ENCODE data around the gene ZNF790. TPM values are rescaled to one million over a fixed set of nuclear protein-coding genes. Genes with fewer than 3 reads are reported as not detected.

ZNF790 gene
- total and polyA plus RNA-seq, 2 of the 8 experiments (the other 6 are each of a cell fraction or from before 2014, with no cell fraction given): 1.7 to 7.2 TPM

DNA sequence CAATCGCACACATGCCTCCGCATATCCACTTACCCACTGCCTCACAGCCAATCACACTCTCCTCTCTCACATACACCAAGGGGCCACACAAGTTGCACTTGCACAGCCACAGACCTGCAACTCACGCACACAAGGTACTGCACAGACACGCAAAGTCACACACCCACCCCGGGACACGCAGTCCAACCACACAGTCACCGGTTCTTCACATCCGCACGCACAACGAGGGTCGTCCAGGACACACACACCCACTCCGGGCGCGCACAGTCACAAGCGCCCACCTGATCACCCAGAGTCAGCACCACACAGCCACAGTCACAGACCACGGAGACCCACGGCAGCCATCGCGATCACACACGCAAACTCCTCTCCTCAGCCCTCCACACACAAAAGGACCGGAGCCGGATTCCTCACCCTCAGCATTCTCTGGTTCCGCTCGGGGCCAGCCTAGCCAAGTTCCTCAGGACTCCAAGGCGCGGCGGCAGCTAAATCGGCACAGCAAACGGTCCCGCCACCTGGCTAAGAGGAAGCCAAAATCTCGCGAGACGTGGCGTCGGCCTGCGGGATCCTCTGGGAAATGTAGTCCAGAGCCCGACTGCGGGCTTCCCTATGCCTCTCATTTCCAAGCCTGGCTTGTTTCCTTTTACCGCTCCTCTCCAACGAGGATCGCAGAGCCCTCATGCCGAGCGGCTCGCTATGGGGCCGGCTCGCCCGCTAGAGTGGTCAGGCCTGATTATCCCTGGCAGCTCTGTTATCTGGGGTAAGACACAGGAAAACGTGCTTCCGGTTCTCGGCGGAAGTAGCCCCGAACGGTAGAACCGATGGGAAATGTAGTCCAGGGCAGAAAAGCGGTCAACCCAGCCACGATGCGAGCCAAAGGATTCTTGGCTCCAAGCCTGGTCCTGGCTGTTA, 65.6 kb downstream of the ZNF790 start, which contains the start of gene ZNF850:
Gene ZNF850 (minus strand): TSS at position 497 of the 912 bp plus-strand sequence. CDS start 10,201 bp downstream, outside the sequence.
- H2BK15ac ChIP-seq (ENCODE audit: low read length): 0 out of 2 replicates have a peak within 1 kb of the TSS, but pooled peaks have one; percentile 65
- H2BK5ac ChIP-seq (ENCODE audit: low read depth, low read length): peak within 1 kb of the TSS; percentile 96
- peak within 1 kb of the TSS; percentile 77 to 100 (median 95) for H3K9ac ChIP-seq (replicated peaks in 1 of 4; ENCODE audit: extremely low read depth in 1 of 4, low read depth in 3 of 4, low read length in 3 of 4)
- H3K23ac ChIP-seq (ENCODE audit: insufficient read length): no peak within 1 kb of the TSS
- peak within 1 kb of the TSS; percentile 83 to 100 (median 96) for H3K4me3 ChIP-seq (ENCODE audit: extremely low read depth in 1 of 4, insufficient read depth in 2 of 4, low read depth in 3 of 4, low read length in 4 of 4)
- H3K14ac ChIP-seq (ENCODE audit: insufficient read length): no peak within 1 kb of the TSS
- WGBS, 2 experiments (ENCODE audit: extremely low coverage in 1 of 2, insufficient coverage in 1 of 2, insufficient read length in 1 of 2, insufficient replicate concordance in 2 of 2, low coverage in 1 of 2, low lambda C conversion rate in 2 of 2, missing lambda C conversion rate in 1 of 2): 1% methylated on average over 54 of the region's 57 CpGs; no CpG with 5 or more reads in 1 of the 2 experiments
- H2BK12ac ChIP-seq (ENCODE audit: low read depth, low read length): peak within 1 kb of the TSS; percentile 84
- peak within 1 kb of the TSS; percentile 92 for H4K5ac ChIP-seq (ENCODE audit: insufficient read length, low read depth, low read length)
- H3K9me3 ChIP-seq (ENCODE audit: insufficient read depth in 2 of 2, low read depth in 1 of 2, low read length in 1 of 2): peaks cover 14 to 16% of the 10 kb centered on the region in 2 experiments
- H4K20me1 ChIP-seq (replicated peaks in 1 of 2; ENCODE audit: control insufficient read depth in 1 of 2, insufficient read depth in 2 of 2, low read length in 2 of 2): peaks cover 0 to 3% of the 10 kb centered on the region in 2 experiments
- peak within 1 kb of the TSS; percentile 95 for H2BK120ac ChIP-seq (replicated peaks; ENCODE audit: low read depth, low read length)
- 0 out of 2 replicates have a peak within 1 kb of the TSS, but pooled peaks have one; percentile 34 for H2BK20ac ChIP-seq (ENCODE audit: low read length)
- peaks cover 6% of the 10 kb centered on the region; the same call in 1 of the 2 replicates for H3K79me1 ChIP-seq (ENCODE audit: low read depth, low read length)
- H3K79me2 ChIP-seq (ENCODE audit: control insufficient read depth in 1 of 2, insufficient read depth in 2 of 2, low read length in 2 of 2): peaks cover 22 to 46% of the 10 kb centered on the region in 2 experiments
- peaks cover 6% of the 10 kb centered on the region for H3K23me2 ChIP-seq (ENCODE audit: low read depth, low read length)
- ChIA-PET POLR2A (ENCODE audit: partially characterized antibody) (interaction anchor here (0.6 to 4.7 kb wide), 26 partner anchors 10 to 529 kb away, joined by 3 to 38 read pairs (median 5); partner anchors contain the start of genes ZNF260, ZNF345, ZNF461 and ZNF529), CTCF (ENCODE audit: partially characterized antibody) (no interaction called here)
- peak within 1 kb of the TSS; percentile 96 for H3K27ac ChIP-seq (ENCODE audit: low read depth, low read length)
- no peaks in the 10 kb centered on the region for H3K27me3 ChIP-seq (replicated peaks in 1 of 4; ENCODE audit: control insufficient read depth in 3 of 4, extremely low read depth in 1 of 4, insufficient read depth in 3 of 4, low read length in 3 of 4)
- H3K4me2 ChIP-seq (ENCODE audit: insufficient read depth in 1 of 2, low read depth in 2 of 2, low read length in 2 of 2): peak within 1 kb of the TSS; percentile 62 to 100
- H4K8ac ChIP-seq (ENCODE audit: extremely low read depth, insufficient read depth, low read length): peak within 1 kb of the TSS; percentile 96
- H3K36me3 ChIP-seq (ENCODE audit: control insufficient read depth in 2 of 4, insufficient read depth in 4 of 4, low read length in 3 of 4): peaks cover 0 to 24% (median 5%) of the 10 kb centered on the region in 4 experiments; a peak in 3 of 8 replicates
- H2AFZ ChIP-seq (ENCODE audit: low read length): peak within 1 kb of the TSS; percentile 88
- H3K4me1 ChIP-seq (replicated peaks in 1 of 4; ENCODE audit: control insufficient read depth in 3 of 4, insufficient read depth in 4 of 4, low read length in 3 of 4): no peaks in the 10 kb centered on the region; a peak in 1 of 7 replicates
- H3K4ac ChIP-seq (replicated peaks; ENCODE audit: insufficient read length, low read depth, low read length): peak within 1 kb of the TSS; percentile 91
- DNase-seq (ENCODE audit: low read depth in 1 of 2, low spot score in 2 of 2): peak; percentile 68 to 95
- peak; percentile 91 for FAIRE-seq
- peak within 1 kb of the TSS; percentile 82 for H3K56ac ChIP-seq (replicated peaks; ENCODE audit: insufficient read length, low read depth, low read length)
- peak within 1 kb of the TSS; percentile 96 for H2AK5ac ChIP-seq (ENCODE audit: low read depth, low read length)
- peak within 1 kb of the TSS; percentile 64 for H3K18ac ChIP-seq (ENCODE audit: extremely low read depth, low read length)
- peak within 1 kb of the TSS; percentile 98 for H4K91ac ChIP-seq (replicated peaks; ENCODE audit: insufficient read length, low read length)
- TF ChIP-seq KDM5A (IDR thresholded peaks at IDR 0.05; ENCODE audit: low read length): no peak
- TF ChIP-seq PHF8 (conservative IDR thresholded peaks at IDR 0.05; ENCODE audit: low read depth, low read length): peak; percentile 60; the same call in 1 of the 2 replicates
- TF ChIP-seq SUZ12 (IDR thresholded peaks at IDR 0.05; ENCODE audit: low read length): no peak
- TF ChIP-seq RAD21 (IDR thresholded peaks at IDR 0.05 in 1 of 2, conservative IDR thresholded peaks at IDR 0.05 in 1 of 2; ENCODE audit: low read depth in 2 of 2, low read length in 2 of 2): no peak
- TF ChIP-seq TAF7 (optimal IDR thresholded peaks at IDR 0.05; ENCODE audit: borderline replicate concordance, low read depth, low read length): peak; percentile 63
- TF ChIP-seq EP300 (IDR thresholded peaks at IDR 0.05; ENCODE audit: borderline replicate concordance in 1 of 2, low read depth in 2 of 2, low read length in 2 of 2): no peak
- TF ChIP-seq HDAC6 (IDR thresholded peaks at IDR 0.05; ENCODE audit: low read depth, low read length): no peak
- peak; percentile 61 to 71; a peak in 1 of 4 replicates for TF ChIP-seq SIN3A (conservative IDR thresholded peaks at IDR 0.05 in 1 of 2, IDR thresholded peaks at IDR 0.05 in 1 of 2; ENCODE audit: low read depth in 1 of 2, low read length in 2 of 2)
- peak; percentile 46; the same call in 1 of the 2 replicates for TF ChIP-seq CREB1 (IDR thresholded peaks at IDR 0.05)

Measured in H1 (cell line).